H9 (cell line): Measurements from ENCODE around the gene LETM1. TPM values are rescaled to one million over a fixed set of nuclear protein-coding genes. Genes with fewer than 3 reads are reported as not detected.

Source experiments
- DNase-seq: peaks from one replicate; pipeline ENCODE4 v3.0.0-alpha.2; 2017
- H2AFZ ChIP-seq: one replicate; pipeline ENCODE4 v1.6.1; 2013; ENCODE audit warnings: mild to moderate bottlenecking, low read length, control low read depth, moderate library complexity
- H2AK5ac ChIP-seq: 2 replicates; pipeline ENCODE4 v1.6.1; 2013; ENCODE audit warnings: low read length, control low read depth, mixed read lengths; ENCODE audit not compliant: insufficient read length
- H2BK120ac ChIP-seq: one replicate; pipeline ENCODE4 v1.6.1; 2013; ENCODE audit warnings: low read depth, mild to moderate bottlenecking, low read length, control low read depth, inconsistent platforms; ENCODE audit not compliant: poor library complexity, severe bottlenecking
- H2BK12ac ChIP-seq: 2 replicates; pipeline ENCODE4 v1.6.1; 2013; ENCODE audit warnings: low read length, control low read depth, mixed read lengths, low read depth; ENCODE audit not compliant: insufficient read length
- H2BK15ac ChIP-seq: 2 replicates; pipeline ENCODE4 v1.6.1; 2013; ENCODE audit warnings: low read depth, low read length, control low read depth
- H2BK20ac ChIP-seq: one replicate; pipeline ENCODE4 v1.6.1; 2013; ENCODE audit warnings: low read depth, mild to moderate bottlenecking, low read length, control low read depth, inconsistent platforms; ENCODE audit not compliant: poor library complexity, severe bottlenecking
- H2BK5ac ChIP-seq: 2 replicates; pipeline ENCODE4 v1.6.1; 2013; ENCODE audit warnings: low read length, control low read depth, mixed read lengths; ENCODE audit not compliant: insufficient read length
- H3K14ac ChIP-seq: 2 replicates; pipeline ENCODE4 v1.6.1; 2013; ENCODE audit warnings: low read length, control low read depth; ENCODE audit not compliant: insufficient read depth
- H3K18ac ChIP-seq: 2 replicates; pipeline ENCODE4 v1.6.1; 2013; ENCODE audit warnings: low read depth, mild to moderate bottlenecking, mixed read lengths, low read length, control low read depth; ENCODE audit not compliant: insufficient read length
- H3K23ac ChIP-seq: 2 replicates; pipeline ENCODE4 v1.6.1; 2013; ENCODE audit warnings: low read length, control low read depth, mixed read lengths, low read depth; ENCODE audit not compliant: insufficient read length
- H3K23me2 ChIP-seq: 2 replicates; pipeline ENCODE4 v1.6.1; 2013; ENCODE audit warnings: low read depth, mild to moderate bottlenecking, mixed read lengths, low read length, control low read depth; ENCODE audit not compliant: insufficient read length, poor library complexity, severe bottlenecking
- H3K27ac ChIP-seq: 2 replicates; pipeline ENCODE4 v1.5.1; 2013; ENCODE audit warnings: low read length, control low read depth, mixed read lengths, low read depth; ENCODE audit not compliant: insufficient read length
- H3K27me3 ChIP-seq: 2 replicates; pipeline ENCODE4 v1.6.1; 2013; ENCODE audit warnings: low read length, control low read depth, inconsistent platforms; ENCODE audit not compliant: insufficient read depth
- H3K4ac ChIP-seq: 2 replicates; pipeline ENCODE4 v1.6.1; 2013; ENCODE audit warnings: low read depth, mild to moderate bottlenecking, control low read depth, inconsistent platforms, low read length, moderate library complexity
- H3K4me1 ChIP-seq: 2 replicates; pipeline ENCODE4 v1.6.1; 2013; ENCODE audit warnings: low read length, control low read depth, inconsistent platforms; ENCODE audit not compliant: insufficient read depth
- H3K4me2 ChIP-seq: 2 replicates; pipeline ENCODE4 v1.6.1; 2013; ENCODE audit warnings: low read length, control low read depth, mixed read lengths; ENCODE audit not compliant: insufficient read length, insufficient read depth
- H3K56ac ChIP-seq: 2 replicates; pipeline ENCODE4 v1.6.1; 2013; ENCODE audit warnings: low read depth, mild to moderate bottlenecking, mixed read lengths, low read length, control low read depth; ENCODE audit not compliant: insufficient read length
- H3K79me1 ChIP-seq: 2 replicates; pipeline ENCODE4 v1.6.1; 2013; ENCODE audit warnings: low read depth, mild to moderate bottlenecking, moderate library complexity, low read length, control low read depth, inconsistent platforms; ENCODE audit not compliant: insufficient read depth, poor library complexity, severe bottlenecking
- H3K79me2 ChIP-seq: 2 replicates; pipeline ENCODE4 v1.6.1; 2013; ENCODE audit warnings: low read length, control low read depth, inconsistent platforms; ENCODE audit not compliant: insufficient read depth
- H3K9ac ChIP-seq: 2 replicates; pipeline ENCODE4 v1.6.1; 2013; ENCODE audit warnings: low read length, control low read depth, mixed read lengths; ENCODE audit not compliant: insufficient read length; ENCODE audit errors: extremely low read depth
- H3K9me3 ChIP-seq: one replicate; pipeline ENCODE4 v1.6.1; 2013; ENCODE audit warnings: low read depth, low read length, inconsistent platforms; ENCODE audit not compliant: control insufficient read depth
- H3T11ph ChIP-seq: one replicate; pipeline ENCODE4 v1.6.1; 2013; ENCODE audit warnings: mild to moderate bottlenecking, low read length, control low read depth, inconsistent platforms
- H4K20me1 ChIP-seq: one replicate; pipeline ENCODE4 v1.6.1; 2013; ENCODE audit not compliant: control insufficient read depth, insufficient read length, insufficient read depth
- H4K5ac ChIP-seq: 2 replicates; pipeline ENCODE4 v1.6.1; 2013; ENCODE audit warnings: low read depth, mild to moderate bottlenecking, mixed read lengths, low read length, control low read depth; ENCODE audit not compliant: insufficient read length
- H4K8ac ChIP-seq: replicated peaks from 2 replicates; pipeline ENCODE4 v1.6.1; 2013; ENCODE audit warnings: low read length, control low read depth, mixed read lengths, low read depth; ENCODE audit not compliant: insufficient read length
- H4K91ac ChIP-seq: 2 replicates; pipeline ENCODE4 v1.6.1; 2013; ENCODE audit warnings: low read depth, mild to moderate bottlenecking, moderate library complexity, mixed read lengths, low read length, control low read depth; ENCODE audit not compliant: insufficient read length
- H3K27ac Mint-ChIP-seq, 3 experiments: 2 replicates in 2 of 3; 3 replicates in 1 of 3; pipeline ENCODE4 v1.8.0; 2020 to 2021; ENCODE audit warnings: mixed read lengths in 3 of 3, mild to moderate bottlenecking in 1 of 3, moderate library complexity in 1 of 3
- H3K27me3 Mint-ChIP-seq: 2 replicates; pipeline ENCODE4 v1.8.0; 2021; ENCODE audit warnings: low read depth, mild to moderate bottlenecking, moderate library complexity, mixed read lengths
- H3K36me3 Mint-ChIP-seq, 3 experiments: 2 replicates in 2 of 3; 3 replicates in 1 of 3; pipeline ENCODE4 v1.8.0; 2020 to 2021; ENCODE audit warnings: low read depth in 3 of 3, mixed read lengths in 3 of 3; ENCODE audit not compliant: insufficient read depth in 1 of 3
- H3K4me1 Mint-ChIP-seq, 2 experiments: 2 replicates each; pipeline ENCODE4 v1.8.0; 2020; ENCODE audit warnings: mixed read lengths in 2 of 2
- H3K4me3 Mint-ChIP-seq, 2 experiments: 2 replicates in 1 of 2; 3 replicates in 1 of 2; pipeline ENCODE4 v1.8.0; 2020 to 2021; ENCODE audit warnings: mild to moderate bottlenecking in 2 of 2, mixed read lengths in 2 of 2, moderate library complexity in 1 of 2
- H3K9me3 Mint-ChIP-seq, 2 experiments: 2 replicates in 1 of 2; 3 replicates in 1 of 2; pipeline ENCODE4 v1.8.0; 2020; ENCODE audit warnings: mild to moderate bottlenecking in 2 of 2, mixed read lengths in 2 of 2, moderate library complexity in 1 of 2
- CTCF ChIP-seq: fragments of 200-600 bp; sonication (generic); conservative IDR thresholded peaks from 3 replicates; pipeline ENCODE4 v1.8.0; 2021; ENCODE audit warnings: antibody characterized with exemption, mild to moderate bottlenecking
- WGBS: extraction: QIAGEN DNeasy Blood & Tissue Kit; methylation state at CpG from one replicate; pipeline ENCODE4 v1.1.7; 2013; ENCODE audit warnings: missing lambda C conversion rate, low lambda C conversion rate, mixed read lengths; ENCODE audit not compliant: insufficient read length; ENCODE audit errors: extremely low coverage; 5-methylcytosine and 5-hydroxymethylcytosine counted together
- total RNA-seq: library from RNA; stranded (reverse); gene quantifications from 2 replicates; pipeline ENCODE4 v1.2.1, GENCODE V29; 2021

The LETM1 gene
- total RNA-seq, 1 experiment from 2014 or later, result 43.4 TPM

DNA sequence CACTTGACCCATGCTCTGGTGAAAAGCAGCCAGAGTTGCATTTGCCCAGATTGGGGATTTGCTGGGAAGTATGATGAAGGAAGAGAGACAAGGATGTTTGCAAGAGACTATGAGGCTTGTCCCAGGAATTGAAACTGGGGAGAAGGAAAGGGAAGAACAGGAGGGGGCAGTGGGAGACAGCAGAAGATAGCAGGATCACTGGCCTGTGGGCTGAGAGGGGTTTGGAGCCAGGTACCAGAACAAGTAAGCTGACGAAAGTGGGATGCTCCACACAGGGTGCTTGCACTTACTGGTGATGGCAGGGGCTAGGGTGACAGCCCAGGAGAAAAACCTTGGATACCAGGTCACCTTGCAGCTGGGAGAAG, 3.4 kb upstream of the LETM1 start:
- H3K27ac Mint-ChIP-seq, result no peak overlapping the region
- Histone ChIP-seq H3K4ac (no peak overlapping the region), H3K79me2 (no peaks in the 10 kb centered on the region; the same call in 1 of the 2 replicates), H2BK20ac (no peak overlapping the region), H3K27me3 (peaks cover 70% of the 10 kb centered on the region), H3K23me2 (peaks cover 13% of the 10 kb centered on the region), H3K56ac (no peak overlapping the region), H3K4me1 (no peaks in the 10 kb centered on the region), H2AFZ (no peak overlapping the region), H2BK120ac (no peak overlapping the region), H3K23ac (no peak overlapping the region), H2AK5ac (no peak overlapping the region), H2BK5ac (no peak overlapping the region), H4K8ac (no peak overlapping the region), H2BK12ac (no peak overlapping the region), H3K27ac (no peak overlapping the region), H3K79me1 (no peaks in the 10 kb centered on the region), H3K9ac (no peak overlapping the region), H4K20me1 (peaks cover 3% of the 10 kb centered on the region), H4K91ac (no peak overlapping the region), H3K4me2 (no peak overlapping the region), H3K18ac (no peak overlapping the region), H3T11ph (no peak overlapping the region), H3K14ac (no peak overlapping the region), H3K9me3 (no peaks in the 10 kb centered on the region), H4K5ac (no peak overlapping the region), H2BK15ac (no peak overlapping the region)
- no CpG with 5 or more reads among the region's 1 CpG for WGBS
- DNase-seq, result no peak
- H3K36me3 Mint-ChIP-seq, result no peaks in the 10 kb centered on the region
- no peak overlapping the region; a peak in 1 of 5 replicates for H3K4me3 Mint-ChIP-seq
- H3K4me1 Mint-ChIP-seq, result peaks cover 6 to 29% of the 10 kb centered on the region in 2 experiments
- no peak for TF ChIP-seq CTCF
- H3K9me3 Mint-ChIP-seq, result no peaks in the 10 kb centered on the region
- H3K27me3 Mint-ChIP-seq, result peaks cover 84% of the 10 kb centered on the region
